ENCODE measurements around the gene FAT3. TPM values are rescaled to one million over a fixed set of nuclear protein-coding genes. Genes with fewer than 3 reads are reported as not detected.

FAT3 gene
- total and polyA plus RNA-seq, 2 donors (not counting 3 experiments of a cell fraction or from before 2014, with no cell fraction given), result 0.08 to 1.4 TPM

DNA sequence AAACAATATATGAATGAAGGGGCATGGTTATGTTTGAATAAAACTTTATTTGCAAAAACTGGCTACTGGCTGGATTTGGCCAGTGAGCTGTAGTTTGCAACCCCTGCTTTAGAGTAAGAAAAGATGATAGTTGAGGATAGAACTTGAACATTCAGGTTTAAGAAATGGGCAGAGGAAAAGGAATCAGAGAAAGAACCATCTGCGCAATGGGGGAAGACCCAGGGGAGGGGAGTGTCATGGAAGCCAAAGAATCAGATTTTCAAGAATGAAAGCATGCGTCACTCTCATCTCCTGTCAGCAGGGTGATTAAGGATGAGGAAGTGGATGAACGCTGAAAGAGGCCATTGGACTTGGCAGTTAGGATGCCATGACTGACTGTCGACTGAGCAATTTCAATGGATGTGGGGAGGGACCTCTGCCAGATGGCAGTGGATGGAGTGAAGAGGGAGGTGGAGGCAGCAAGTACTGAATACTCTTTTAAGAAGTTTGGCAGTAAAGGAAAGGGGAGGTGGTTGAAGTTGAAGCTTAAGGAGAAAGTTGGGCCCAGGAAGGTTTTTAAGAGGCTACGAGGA lies 21.2 kb downstream of the FAT3 start:
- intact Hi-C loops (cut with micrococcal nuclease), result no loop called here
- no peaks in the 10 kb centered on the region for H3K4me1 ChIP-seq (ENCODE audit: control insufficient read depth, extremely low read depth, insufficient read depth, low read length)
- H3K9me3 ChIP-seq (replicated peaks; ENCODE audit: control insufficient read depth, insufficient read depth, low read length), result no peaks in the 10 kb centered on the region
- DNase-seq (ENCODE audit: low read depth, low spot score) (no peak), FAIRE-seq (no peak)
- H3K36me3 ChIP-seq (ENCODE audit: control insufficient read depth in 2 of 2, extremely low read depth in 1 of 2, insufficient read depth in 2 of 2, low read length in 2 of 2), result no peaks in the 10 kb centered on the region
- BruUV-seq (replicated peaks), result no TSS peak
- POLR2A ChIA-PET, result no interaction called here
- no peak overlapping the region for H2AFZ ChIP-seq (ENCODE audit: low read depth, low read length)
- no peak overlapping the region for H3K4me2 ChIP-seq (ENCODE audit: insufficient read depth, low read length)
- H3K27me3 ChIP-seq (ENCODE audit: control insufficient read depth in 2 of 2, insufficient read depth in 2 of 2, low read length in 2 of 2), result no peaks in the 10 kb centered on the region
- H4K20me1 ChIP-seq (replicated peaks; ENCODE audit: control insufficient read depth, extremely low read depth, insufficient read depth, low read length), result no peaks in the 10 kb centered on the region
- no peaks in the 10 kb centered on the region for H3K79me2 ChIP-seq (ENCODE audit: control insufficient read depth, insufficient read depth, low read length)
- H3K9me1 ChIP-seq (replicated peaks; ENCODE audit: control insufficient read depth, extremely low read depth, insufficient read depth, low read length), result no peaks in the 10 kb centered on the region
- H3K9ac ChIP-seq (replicated peaks; ENCODE audit: extremely low read depth, insufficient read depth, low read length), result no peak overlapping the region
- CTCF ChIA-PET, result no interaction called here
- dilution Hi-C loops (cut with MboI; ENCODE audit: extremely low pct_ligation_motif_present, low sequenced_read_pairs), result no loop called here
- H3K4me3 ChIP-seq (replicated peaks in 1 of 3; ENCODE audit: insufficient read depth in 1 of 3, low read depth in 1 of 3, low read length in 3 of 3), result no peak overlapping the region
- H3K27ac ChIP-seq (ENCODE audit: insufficient read depth, low read depth, low read length), result no peak overlapping the region
- TF ChIP-seq POLR2AphosphoS5 (IDR thresholded peaks at IDR 0.05; ENCODE audit: insufficient read depth, low read depth, low read length) (no peak), MYC (IDR thresholded peaks at IDR 0.05; ENCODE audit: low read depth, low read length) (no peak), JUN (IDR thresholded peaks at IDR 0.05; ENCODE audit: borderline replicate concordance, insufficient read depth, insufficient read length, low read depth) (no peak), POLR2A (IDR thresholded peaks at IDR 0.05; ENCODE audit: low read depth, low read length) (no peak), EZH2 (IDR thresholded peaks at IDR 0.05; ENCODE audit: borderline replicate concordance, low read depth, low read length, severe bottlenecking) (no peak), GATA2 (IDR thresholded peaks at IDR 0.05; ENCODE audit: insufficient read depth, insufficient read length, low read depth, low read length) (no peak), FOS (IDR thresholded peaks at IDR 0.05; ENCODE audit: borderline replicate concordance, insufficient read depth, low read length) (no peak)
- TF ChIP-seq, protein P1, sequence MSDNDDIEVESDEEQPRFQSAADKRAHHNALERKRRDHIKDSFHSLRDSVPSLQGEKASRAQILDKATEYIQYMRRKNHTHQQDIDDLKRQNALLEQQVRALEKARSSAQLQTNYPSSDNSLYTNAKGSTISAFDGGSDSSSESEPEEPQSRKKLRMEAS (IDR thresholded peaks at IDR 0.05; ENCODE audit: insufficient read depth, insufficient read length), result no peak
- TF ChIP-seq, protein P2, sequence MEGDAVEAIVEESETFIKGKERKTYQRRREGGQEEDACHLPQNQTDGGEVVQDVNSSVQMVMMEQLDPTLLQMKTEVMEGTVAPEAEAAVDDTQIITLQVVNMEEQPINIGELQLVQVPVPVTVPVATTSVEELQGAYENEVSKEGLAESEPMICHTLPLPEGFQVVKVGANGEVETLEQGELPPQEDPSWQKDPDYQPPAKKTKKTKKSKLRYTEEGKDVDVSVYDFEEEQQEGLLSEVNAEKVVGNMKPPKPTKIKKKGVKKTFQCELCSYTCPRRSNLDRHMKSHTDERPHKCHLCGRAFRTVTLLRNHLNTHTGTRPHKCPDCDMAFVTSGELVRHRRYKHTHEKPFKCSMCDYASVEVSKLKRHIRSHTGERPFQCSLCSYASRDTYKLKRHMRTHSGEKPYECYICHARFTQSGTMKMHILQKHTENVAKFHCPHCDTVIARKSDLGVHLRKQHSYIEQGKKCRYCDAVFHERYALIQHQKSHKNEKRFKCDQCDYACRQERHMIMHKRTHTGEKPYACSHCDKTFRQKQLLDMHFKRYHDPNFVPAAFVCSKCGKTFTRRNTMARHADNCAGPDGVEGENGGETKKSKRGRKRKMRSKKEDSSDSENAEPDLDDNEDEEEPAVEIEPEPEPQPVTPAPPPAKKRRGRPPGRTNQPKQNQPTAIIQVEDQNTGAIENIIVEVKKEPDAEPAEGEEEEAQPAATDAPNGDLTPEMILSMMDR (IDR thresholded peaks at IDR 0.05; ENCODE audit: extremely low read depth in 1 of 2, insufficient read depth in 1 of 2, low read depth in 1 of 2, low read length in 2 of 2), result no peak

All from endothelial cell of umbilical vein (primary cell).